ENCODE results near the gene CPNE9.

DNA sequence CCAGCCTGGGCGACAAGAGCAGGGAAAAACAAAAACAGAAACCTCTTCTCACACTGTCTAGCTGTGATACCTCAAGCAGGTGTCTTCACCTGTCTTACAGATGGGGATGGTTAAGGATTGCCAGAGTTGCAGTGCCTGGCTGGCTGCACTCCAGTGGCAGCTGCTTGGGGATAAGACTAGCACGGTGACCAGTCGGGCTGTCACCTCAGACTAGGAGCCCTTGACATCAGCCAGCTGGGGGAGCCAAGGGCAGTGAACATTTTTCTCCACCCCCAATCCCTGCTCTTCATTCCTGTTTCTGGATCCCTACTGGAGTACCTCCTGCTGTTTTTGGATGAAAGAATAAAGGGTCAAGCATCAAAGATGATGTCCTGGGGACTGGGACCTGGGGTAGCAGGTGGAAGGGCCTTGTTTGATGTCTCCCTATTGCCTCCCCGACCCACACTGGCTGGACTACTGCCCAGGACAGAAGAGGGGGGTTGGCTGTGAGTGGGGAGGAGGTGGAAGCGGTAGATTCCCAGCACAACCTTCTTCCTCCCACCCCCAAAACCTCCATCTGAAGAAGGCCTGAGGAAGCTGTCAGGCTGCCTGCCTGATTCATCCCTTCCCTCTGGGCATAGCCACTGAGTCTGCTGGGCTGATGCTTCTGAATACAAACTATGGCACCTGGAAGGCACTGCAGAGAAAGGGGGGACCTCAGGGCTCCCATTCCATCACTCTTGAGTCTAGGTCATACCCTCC lies 7.0 kb upstream of the CPNE9 start:
- no peak for TF ChIP-seq SUZ12 (IDR thresholded peaks at IDR 0.05)
- no peak for TF ChIP-seq FOXA1 (IDR thresholded peaks at IDR 0.05)
- TF ChIP-seq BHLHE40 (IDR thresholded peaks at IDR 0.05; ENCODE audit: borderline replicate concordance), result no peak
- no peak for TF ChIP-seq ARNT (IDR thresholded peaks at IDR 0.05)
- no peak for TF ChIP-seq ELF4 (IDR thresholded peaks at IDR 0.05)
- TF ChIP-seq FOXM1 (IDR thresholded peaks at IDR 0.05; ENCODE audit: borderline replicate concordance), result no peak
- TF ChIP-seq, protein P1, sequence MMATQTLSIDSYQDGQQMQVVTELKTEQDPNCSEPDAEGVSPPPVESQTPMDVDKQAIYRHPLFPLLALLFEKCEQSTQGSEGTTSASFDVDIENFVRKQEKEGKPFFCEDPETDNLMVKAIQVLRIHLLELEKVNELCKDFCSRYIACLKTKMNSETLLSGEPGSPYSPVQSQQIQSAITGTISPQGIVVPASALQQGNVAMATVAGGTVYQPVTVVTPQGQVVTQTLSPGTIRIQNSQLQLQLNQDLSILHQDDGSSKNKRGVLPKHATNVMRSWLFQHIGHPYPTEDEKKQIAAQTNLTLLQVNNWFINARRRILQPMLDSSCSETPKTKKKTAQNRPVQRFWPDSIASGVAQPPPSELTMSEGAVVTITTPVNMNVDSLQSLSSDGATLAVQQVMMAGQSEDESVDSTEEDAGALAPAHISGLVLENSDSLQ (IDR thresholded peaks at IDR 0.05), result no peak
- no peak for TF ChIP-seq CTBP1 (IDR thresholded peaks at IDR 0.05; ENCODE audit: borderline replicate concordance)
- no peak for TF ChIP-seq SP1 (IDR thresholded peaks at IDR 0.05)
- TF ChIP-seq TARDBP (IDR thresholded peaks at IDR 0.05), result no peak
